Mesodermal cell (in vitro differentiated cells): ENCODE results near the gene GNA14.

Experiments used
- H3K27ac ChIP-seq: 2 replicates; pipeline ENCODE4 v1.7.0; 2013; ENCODE audit warnings: mild to moderate bottlenecking, low read depth, low read length, moderate library complexity; ENCODE audit not compliant: severe bottlenecking
- H3K36me3 ChIP-seq: 2 replicates; pipeline ENCODE4 v1.7.1; 2013; ENCODE audit warnings: mild to moderate bottlenecking, low read length, moderate library complexity; ENCODE audit not compliant: control insufficient read depth, insufficient read depth
- H3K4me1 ChIP-seq: one replicate; pipeline ENCODE4 v1.7.1; 2013; ENCODE audit warnings: mild to moderate bottlenecking, low read length; ENCODE audit not compliant: insufficient read depth, control insufficient read depth, poor library complexity, severe bottlenecking
- H3K4me3 ChIP-seq: 2 replicates; pipeline ENCODE4 v1.7.0; 2013; ENCODE audit warnings: low read length, control low read depth, mild to moderate bottlenecking; ENCODE audit not compliant: insufficient read depth, poor library complexity, severe bottlenecking; ENCODE audit errors: extremely low read depth
- H3K9me3 ChIP-seq: 2 replicates; pipeline ENCODE4 v1.7.1; 2013; ENCODE audit warnings: mild to moderate bottlenecking, low read length, moderate library complexity; ENCODE audit not compliant: control insufficient read depth
- WGBS, 2 experiments: methylation state at CpG; one replicate each; pipeline ENCODE4 v1.1.5; 2013; ENCODE audit warnings: missing lambda C conversion rate in 2 of 2; ENCODE audit not compliant: insufficient coverage in 2 of 2; 5-methylcytosine and 5-hydroxymethylcytosine counted together

The GNA14 gene

GRCh38 chr9:77463151-77463550 lies 185.0 kb downstream of the GNA14 start:
- 90% methylated on average over 2 of the region's 3 CpGs; no CpG with 5 or more reads in 1 of the 2 experiments for WGBS, 2 experiments
- Histone ChIP-seq H3K27ac (no peak overlapping the region), H3K4me1 (peaks cover 10% of the 10 kb centered on the region), H3K36me3 (no peaks in the 10 kb centered on the region), H3K4me3 (no peak overlapping the region), H3K9me3 (no peaks in the 10 kb centered on the region)

GRCh38 chr9:77462066-77462465 lies 186.1 kb downstream of the GNA14 start:
- 85 to 90% methylated on average over 9 to 10 of the region's 10 CpGs for WGBS, 2 experiments
- no peaks in the 10 kb centered on the region for H3K36me3 ChIP-seq
- H3K27ac ChIP-seq, result no peak overlapping the region
- no peaks in the 10 kb centered on the region for H3K9me3 ChIP-seq
- H3K4me3 ChIP-seq, result no peak overlapping the region
- peaks cover 8% of the 10 kb centered on the region for H3K4me1 ChIP-seq

- Histone ChIP-seq H3K4me1 (peaks cover 2% of the 10 kb centered on the region), H3K4me3 (no peak overlapping the region), H3K36me3 (no peaks in the 10 kb centered on the region), H3K9me3 (no peaks in the 10 kb centered on the region), H3K27ac (no peak overlapping the region)
- 64 to 73% methylated on average over 4 to 7 of the region's 8 CpGs for WGBS, 2 experiments
Measured at GRCh38 chr9:77460938-77461337, 187.2 kb downstream of the GNA14 start.

GRCh38 chr9:77457916-77458592 lies 190.1 kb downstream of the GNA14 start:
- H3K4me1 ChIP-seq, result peaks cover 2% of the 10 kb centered on the region
- no peak overlapping the region for H3K4me3 ChIP-seq
- no peaks in the 10 kb centered on the region for H3K36me3 ChIP-seq
- no peaks in the 10 kb centered on the region for H3K9me3 ChIP-seq
- WGBS, 2 experiments, result 59 to 74% methylated on average over 6 to 10 of the region's 15 CpGs
- H3K27ac ChIP-seq, result no peak overlapping the region

- Histone ChIP-seq H3K4me1 (peaks cover 2% of the 10 kb centered on the region), H3K27ac (no peak overlapping the region), H3K4me3 (no peak overlapping the region), H3K9me3 (no peaks in the 10 kb centered on the region), H3K36me3 (no peaks in the 10 kb centered on the region)
- 20 to 30% methylated on average over 4 to 5 of the region's 10 CpGs for WGBS, 2 experiments
Measured at GRCh38 chr9:77456829-77457437, 191.2 kb downstream of the GNA14 start.

GRCh38 chr9:77455312-77455927 lies 192.7 kb downstream of the GNA14 start:
- H3K36me3 ChIP-seq, result no peaks in the 10 kb centered on the region
- H3K9me3 ChIP-seq, result peaks cover 7% of the 10 kb centered on the region
- peaks cover under 1% of the 10 kb centered on the region for H3K4me1 ChIP-seq
- H3K27ac ChIP-seq, result no peak overlapping the region
- no peak overlapping the region for H3K4me3 ChIP-seq
- whole genome bisulfite sequencing, 2 experiments, result 84 to 89% methylated on average over 5 to 6 of the region's 8 CpGs

GRCh38 chr9:77454663-77455062 lies 193.5 kb downstream of the GNA14 start:
- Histone ChIP-seq H3K27ac (no peak overlapping the region), H3K4me3 (no peak overlapping the region), H3K4me1 (peaks cover 1% of the 10 kb centered on the region), H3K36me3 (no peaks in the 10 kb centered on the region), H3K9me3 (peaks cover 8% of the 10 kb centered on the region)
- 92 to 100% methylated on average over 1 of the region's 3 CpGs for WGBS, 2 experiments

GRCh38 chr9:77453825-77454647 lies 194.1 kb downstream of the GNA14 start:
- Histone ChIP-seq H3K27ac (no peak overlapping the region), H3K4me3 (no peak overlapping the region), H3K36me3 (no peaks in the 10 kb centered on the region), H3K4me1 (peaks cover 6% of the 10 kb centered on the region), H3K9me3 (peaks cover 8% of the 10 kb centered on the region)
- 87 to 90% methylated on average over 12 to 13 of the region's 14 CpGs for WGBS, 2 experiments

GRCh38 chr9:77451507-77451906 lies 196.6 kb downstream of the GNA14 start:
- 64 to 83% methylated on average over 1 to 2 of the region's 4 CpGs for WGBS, 2 experiments
- H3K9me3 ChIP-seq, result peaks cover 16% of the 10 kb centered on the region
- H3K4me3 ChIP-seq, result no peak overlapping the region
- H3K27ac ChIP-seq, result no peak overlapping the region
- peaks cover 6% of the 10 kb centered on the region for H3K4me1 ChIP-seq
- H3K36me3 ChIP-seq, result no peaks in the 10 kb centered on the region

GRCh38 chr9:77450085-77450475 lies 198.0 kb downstream of the GNA14 start:
- peaks cover 6% of the 10 kb centered on the region for H3K4me1 ChIP-seq
- H3K4me3 ChIP-seq, result no peak overlapping the region
- peaks cover 16% of the 10 kb centered on the region for H3K9me3 ChIP-seq
- H3K27ac ChIP-seq, result no peak overlapping the region
- no peaks in the 10 kb centered on the region for H3K36me3 ChIP-seq
- WGBS, 2 experiments, result 86 to 97% methylated on average over 3 to 4 of the region's 4 CpGs
